Parathyroid adenoma (tissue), 2 donors: ENCODE results near the gene PRKN.

Experiments
- H2AFZ ChIP-seq: fragments of 300-600 bp; sonication (generic); one replicate; pipeline ENCODE4 v1.7.0; 2017; ENCODE audit warnings: antibody characterized with exemption, mild to moderate bottlenecking
- H3K27ac ChIP-seq: fragments of 300-600 bp; sonication (generic); one replicate; pipeline ENCODE4 v1.7.0; 2017
- H3K27me3 ChIP-seq: fragments of 300-600 bp; sonication (generic); one replicate; pipeline ENCODE4 v1.7.0; 2017; ENCODE audit warnings: low read length; ENCODE audit not compliant: control insufficient read depth, insufficient read depth
- H3K36me3 ChIP-seq: fragments of 300-600 bp; sonication (generic); one replicate; pipeline ENCODE4 v1.7.0; 2017; ENCODE audit warnings: low read length; ENCODE audit not compliant: control insufficient read depth, insufficient read depth
- H3K4me1 ChIP-seq: fragments of 300-600 bp; sonication (generic); one replicate; pipeline ENCODE4 v1.7.0; 2017; ENCODE audit warnings: control low read depth
- H3K4me2 ChIP-seq: fragments of 300-600 bp; sonication (generic); one replicate; pipeline ENCODE4 v1.7.0; 2017; ENCODE audit warnings: low read length
- H3K4me3 ChIP-seq: fragments of 300-600 bp; sonication (generic); one replicate; pipeline ENCODE4 v1.7.0; 2017; ENCODE audit warnings: low read depth, low read length
- H3K79me2 ChIP-seq: fragments of 300-600 bp; sonication (generic); one replicate; pipeline ENCODE4 v1.7.0; 2017; ENCODE audit warnings: control low read depth
- H3K9ac ChIP-seq: fragments of 300-600 bp; sonication (generic); one replicate; pipeline ENCODE4 v1.7.0; 2017; ENCODE audit warnings: mild to moderate bottlenecking
- H3K9me3 ChIP-seq: fragments of 300-600 bp; sonication (generic); one replicate; pipeline ENCODE4 v1.7.0; 2017; ENCODE audit warnings: low read length; ENCODE audit not compliant: control insufficient read depth
- CTCF ChIP-seq: fragments of 300-600 bp; sonication (generic); IDR thresholded peaks from one replicate; pipeline ENCODE4 v1.7.0; 2017; ENCODE audit warnings: antibody characterized with exemption, mild to moderate bottlenecking
- donor health status: primary hyperparathyroidism.

PRKN gene

GRCh38 chr6:161701056-161701455 lies 1026.5 kb downstream of the PRKN start:
- no peak overlapping the region for H3K4me2 ChIP-seq
- no peak overlapping the region for H3K27ac ChIP-seq
- no peak for TF ChIP-seq CTCF

GRCh38 chr6:161696801-161697200 lies 1030.8 kb downstream of the PRKN start:
- no peak overlapping the region for H3K4me2 ChIP-seq
- no peaks in the 10 kb centered on the region for H3K4me1 ChIP-seq

More at GRCh38 chr6:161701056-161701455, 1026.5 kb downstream of the PRKN start:
- Histone ChIP-seq H3K4me1 (no peaks in the 10 kb centered on the region), H2AFZ (no peak overlapping the region), H3K27me3 (no peaks in the 10 kb centered on the region), H3K36me3 (no peaks in the 10 kb centered on the region), H3K9ac (no peak overlapping the region), H3K4me3 (no peak overlapping the region), H3K9me3 (no peaks in the 10 kb centered on the region), H3K79me2 (no peaks in the 10 kb centered on the region)

GRCh38 chr6:161694995-161695394 lies 1032.6 kb downstream of the PRKN start:
- no peak overlapping the region for H3K4me3 ChIP-seq
- no peak overlapping the region for H2AFZ ChIP-seq
- H3K4me2 ChIP-seq: no peak overlapping the region
- H3K9me3 ChIP-seq: no peaks in the 10 kb centered on the region
- TF ChIP-seq CTCF: no peak
- H3K79me2 ChIP-seq: no peaks in the 10 kb centered on the region
- H3K4me1 ChIP-seq: no peaks in the 10 kb centered on the region
- H3K27me3 ChIP-seq: no peaks in the 10 kb centered on the region
- H3K9ac ChIP-seq: no peak overlapping the region
- no peaks in the 10 kb centered on the region for H3K36me3 ChIP-seq
- H3K27ac ChIP-seq: no peak overlapping the region

More at GRCh38 chr6:161696801-161697200, 1030.8 kb downstream of the PRKN start:
- H3K27ac ChIP-seq: no peak overlapping the region
- no peaks in the 10 kb centered on the region for H3K36me3 ChIP-seq
- H2AFZ ChIP-seq: no peak overlapping the region
- H3K9me3 ChIP-seq: no peaks in the 10 kb centered on the region
- H3K79me2 ChIP-seq: no peaks in the 10 kb centered on the region
- TF ChIP-seq CTCF: no peak
- no peaks in the 10 kb centered on the region for H3K27me3 ChIP-seq
- H3K4me3 ChIP-seq: no peak overlapping the region
- H3K9ac ChIP-seq: no peak overlapping the region

- Histone ChIP-seq H3K27ac (no peak overlapping the region), H3K4me3 (no peak overlapping the region), H3K9me3 (no peaks in the 10 kb centered on the region), H3K9ac (no peak overlapping the region), H3K4me1 (no peaks in the 10 kb centered on the region), H3K79me2 (no peaks in the 10 kb centered on the region), H3K4me2 (no peak overlapping the region), H3K36me3 (no peaks in the 10 kb centered on the region), H2AFZ (no peak overlapping the region), H3K27me3 (no peaks in the 10 kb centered on the region)
- no peak for TF ChIP-seq CTCF
Measured at GRCh38 chr6:161686655-161687054, 1040.9 kb downstream of the PRKN start.

- no peak overlapping the region for H2AFZ ChIP-seq
- no peak overlapping the region for H3K27ac ChIP-seq
- no peaks in the 10 kb centered on the region for H3K79me2 ChIP-seq
- H3K9ac ChIP-seq: no peak overlapping the region
- H3K27me3 ChIP-seq: no peaks in the 10 kb centered on the region
- H3K4me3 ChIP-seq: no peak overlapping the region
- H3K36me3 ChIP-seq: no peaks in the 10 kb centered on the region
- TF ChIP-seq CTCF: no peak
- no peak overlapping the region for H3K4me2 ChIP-seq
- H3K9me3 ChIP-seq: no peaks in the 10 kb centered on the region
- H3K4me1 ChIP-seq: no peaks in the 10 kb centered on the region
Measured at GRCh38 chr6:161684731-161685475, 1042.7 kb downstream of the PRKN start.
